Spleen (tissue), 11 donors: Measurements from ENCODE around the gene KCNN2. TPM values are rescaled to one million over a fixed set of nuclear protein-coding genes. Genes with fewer than 3 reads are reported as not detected.

Source experiments
- DNase-seq: peaks from one replicate; pipeline ENCODE4 v3.0.0-alpha.2; 2020
- H3K27ac ChIP-seq, 8 donors: fragments of 200-600 bp; sonication (generic) in 7 of 8; 1 replicate in 4 of 8; 2 replicates in 4 of 8; pipeline versions ENCODE4 v1.5.0 to v1.8.0; 2016 to 2021; ENCODE audit warnings: inconsistent platforms in 4 of 8, mild to moderate bottlenecking in 4 of 8, moderate library complexity in 1 of 8
- H3K27me3 ChIP-seq, 7 donors: fragments of 200-600 bp; sonication (generic) in 6 of 7; replicated peaks in 1 of 7; 1 replicate in 4 of 7; 2 replicates in 3 of 7; pipeline versions ENCODE4 v1.5.0 to v1.8.0; 2016 to 2021; ENCODE audit warnings: inconsistent platforms in 3 of 7, mild to moderate bottlenecking in 1 of 7
- H3K36me3 ChIP-seq, 6 donors: fragments of 200-600 bp; sonication (generic) in 5 of 6; 1 replicate in 4 of 6; 2 replicates in 2 of 6; pipeline versions ENCODE4 v1.5.0 to v1.8.0; 2016 to 2021; ENCODE audit warnings: inconsistent platforms in 2 of 6
- H3K4me1 ChIP-seq, 6 donors: fragments of 200-600 bp; sonication (generic) in 5 of 6; 1 replicate in 3 of 6; 2 replicates in 3 of 6; pipeline versions ENCODE4 v1.5.0 to v1.8.0; 2016 to 2021; ENCODE audit warnings: inconsistent platforms in 3 of 6
- H3K4me3 ChIP-seq, 8 donors: fragments of 200-600 bp; sonication (generic) in 7 of 8; 1 replicate in 4 of 8; 2 replicates in 4 of 8; pipeline versions ENCODE4 v1.5.0 to v1.8.0; 2016 to 2021; ENCODE audit warnings: inconsistent platforms in 4 of 8, mild to moderate bottlenecking in 4 of 8, moderate library complexity in 2 of 8
- H3K9me3 ChIP-seq, 8 donors: fragments of 200-600 bp; sonication (generic) in 7 of 8; 1 replicate in 4 of 8; 2 replicates in 4 of 8; pipeline versions ENCODE4 v1.5.0 to v1.8.0; 2016 to 2021; ENCODE audit warnings: inconsistent platforms in 4 of 8
- CTCF ChIP-seq, 11 experiments: fragments of 200-600 bp in 7 of 11; fragments of 450-650 bp in 4 of 11; sonication (generic) in 4 of 11; IDR thresholded peaks in 8 of 11; conservative IDR thresholded peaks in 3 of 11; 1 replicate in 7 of 11; 2 replicates in 4 of 11; pipeline versions ENCODE4 v1.4.0 to v1.8.0; 2016 to 2021; ENCODE audit warnings: antibody characterized with exemption in 11 of 11, inconsistent platforms in 4 of 11, mild to moderate bottlenecking in 1 of 11
- POLR2A ChIP-seq, 3 donors: fragments of 450-650 bp; IDR thresholded peaks; one replicate each; pipeline ENCODE4 v1.5.1; 2017; ENCODE audit warnings: antibody characterized with exemption in 3 of 3, mild to moderate bottlenecking in 1 of 3
- POLR2AphosphoS5 ChIP-seq, 3 donors: sonication (generic); formaldehyde crosslinking; IDR thresholded peaks; one replicate each; pipeline ENCODE4 v1.5.1; 2017; ENCODE audit warnings: antibody characterized with exemption in 3 of 3
- WGBS, 5 donors: extraction: QIAGEN DNeasy Blood & Tissue Kit in 3 of 5; methylation state at CpG; one replicate each; pipeline versions ENCODE4 v1.1.5 to v1.1.7; 2013 to 2018; 5-methylcytosine and 5-hydroxymethylcytosine counted together
- intact Hi-C: fragments of 100-400 bp; cut with DNase I; formaldehyde crosslinking; loops from one replicate; pipeline ENCODE4 v1.15.0; 2023; ENCODE audit warnings: low total_unique reads
- polyA plus RNA-seq, 3 donors: library from polyadenylated mRNA; stranded (reverse); fragments of 200-250 nt; gene quantifications; one replicate each; pipeline ENCODE4 v1.2.1, GENCODE V29; 2013
- total RNA-seq, 7 donors: library from RNA; depleted of rRNA in 3 of 7; stranded (reverse); fragments of >200 nt in 3 of 7; fragmentation: NEBNext Ultra II Directional in 4 of 7; extraction: Animal tissue kit (Norgen Biotek cat#: 25700) in 4 of 7; gene quantifications; one replicate each; pipeline versions ENCODE4 v1.1.0 to v1.2.1, GENCODE V29; 2016 to 2021
- donor health status: healthy with polysubstance abuse.
- donor health status: DM: no; HTN: no; CAD: no; lungs with moderate emphysema.
- donor health status: DM: no; HTN: no; CAD: no.
- donor health status: Bipolar disorder and iron deficiency.
- donor health status: healthy.
- donor health status: DM: no; HTN: no; CAD: no.
- donor health status: DM: yes; HTN: yes; CAD: no.

Gene KCNN2
- total and polyA plus RNA-seq, 10 donors: 0.20 to 1.1 (median 0.56) TPM

GRCh38 chr5:114391321-114391720, 29.5 kb downstream of the KCNN2 start:
- Histone ChIP-seq H3K4me3 (no peak overlapping the region), H3K9me3 (no peaks in the 10 kb centered on the region), H3K36me3 (no peaks in the 10 kb centered on the region), H3K4me1 (no peaks in the 10 kb centered on the region), H3K27ac (no peak overlapping the region), H3K27me3 (no peaks in the 10 kb centered on the region)
- intact Hi-C loops: no loop called here
- TF ChIP-seq POLR2AphosphoS5 (IDR thresholded peaks at IDR 0.05) (no peak), CTCF (IDR thresholded peaks at IDR 0.05 in 8 of 11, conservative IDR thresholded peaks at IDR 0.05 in 3 of 11) (no peak), POLR2A (IDR thresholded peaks at IDR 0.05) (no peak)
- DNase-seq: no peak
- 55 to 73% (median 66%) methylated on average over 1 of the region's 1 CpG for WGBS, 5 donors

GRCh38 chr5:114393159-114393558, 31.3 kb downstream of the KCNN2 start:
- no peaks in the 10 kb centered on the region for H3K36me3 ChIP-seq
- no peak for DNase-seq
- H3K4me3 ChIP-seq: no peak overlapping the region
- H3K4me1 ChIP-seq: no peaks in the 10 kb centered on the region
- TF ChIP-seq POLR2AphosphoS5 (IDR thresholded peaks at IDR 0.05) (no peak), POLR2A (IDR thresholded peaks at IDR 0.05) (no peak), CTCF (IDR thresholded peaks at IDR 0.05 in 8 of 11, conservative IDR thresholded peaks at IDR 0.05 in 3 of 11) (no peak)
- no peak overlapping the region for H3K27ac ChIP-seq
- 56 to 76% (median 69%) methylated on average over 1 of the region's 1 CpG for WGBS, 5 donors
- H3K27me3 ChIP-seq: no peaks in the 10 kb centered on the region
- intact Hi-C loops: no loop called here
- peaks cover 0 to 5% (median 2%) of the 10 kb centered on the region in 8 donors for H3K9me3 ChIP-seq

GRCh38 chr5:114402206-114402605, 40.3 kb downstream of the KCNN2 start:
- 44 to 74% (median 65%) methylated on average over 1 of the region's 1 CpG for WGBS, 5 donors
- DNase-seq: no peak
- Histone ChIP-seq H3K9me3 (peaks cover 0 to 14% (median 7%) of the 10 kb centered on the region in 8 donors), H3K4me3 (no peak overlapping the region), H3K4me1 (no peaks in the 10 kb centered on the region), H3K27me3 (no peaks in the 10 kb centered on the region), H3K27ac (no peak overlapping the region), H3K36me3 (no peaks in the 10 kb centered on the region)
- TF ChIP-seq CTCF (IDR thresholded peaks at IDR 0.05 in 8 of 11, conservative IDR thresholded peaks at IDR 0.05 in 3 of 11) (no peak), POLR2AphosphoS5 (IDR thresholded peaks at IDR 0.05) (no peak), POLR2A (IDR thresholded peaks at IDR 0.05) (no peak)
- intact Hi-C loops: no loop called here

- DNase-seq: no peak
- TF ChIP-seq CTCF (IDR thresholded peaks at IDR 0.05 in 8 of 11, conservative IDR thresholded peaks at IDR 0.05 in 3 of 11) (no peak), POLR2AphosphoS5 (IDR thresholded peaks at IDR 0.05) (no peak), POLR2A (IDR thresholded peaks at IDR 0.05) (no peak)
Measured at GRCh38 chr5:114407783-114408182, 45.9 kb downstream of the KCNN2 start.

More at GRCh38 chr5:114407783-114408182, 45.9 kb downstream of the KCNN2 start:
- intact Hi-C loops: no loop called here
- Histone ChIP-seq H3K4me3 (no peak overlapping the region), H3K36me3 (no peaks in the 10 kb centered on the region), H3K4me1 (no peaks in the 10 kb centered on the region), H3K27ac (no peak overlapping the region), H3K27me3 (no peaks in the 10 kb centered on the region), H3K9me3 (no peaks in the 10 kb centered on the region)
- WGBS, 5 donors: 76 to 92% (median 80%) methylated on average over 3 of the region's 3 CpGs
